DOHH2 (cell line): ENCODE measurements around the gene SBK2.

Experiments used
- CTCF ChIP-seq: fragments of 200-600 bp; sonication (generic); IDR thresholded peaks from one replicate; pipeline ENCODE4 v1.5.1; 2014; ENCODE audit warnings: antibody characterized with exemption, mild to moderate bottlenecking, low read depth, low read length; ENCODE audit not compliant: poor library complexity, severe bottlenecking
- EZH2phosphoT487 ChIP-seq: fragments of 200-600 bp; sonication (generic); IDR thresholded peaks from 2 replicates; pipeline ENCODE4 v1.6.1; 2017; ENCODE audit warnings: borderline replicate concordance, mild to moderate bottlenecking, antibody characterized with exemption, low read length, moderate library complexity, mixed read lengths

DNA sequence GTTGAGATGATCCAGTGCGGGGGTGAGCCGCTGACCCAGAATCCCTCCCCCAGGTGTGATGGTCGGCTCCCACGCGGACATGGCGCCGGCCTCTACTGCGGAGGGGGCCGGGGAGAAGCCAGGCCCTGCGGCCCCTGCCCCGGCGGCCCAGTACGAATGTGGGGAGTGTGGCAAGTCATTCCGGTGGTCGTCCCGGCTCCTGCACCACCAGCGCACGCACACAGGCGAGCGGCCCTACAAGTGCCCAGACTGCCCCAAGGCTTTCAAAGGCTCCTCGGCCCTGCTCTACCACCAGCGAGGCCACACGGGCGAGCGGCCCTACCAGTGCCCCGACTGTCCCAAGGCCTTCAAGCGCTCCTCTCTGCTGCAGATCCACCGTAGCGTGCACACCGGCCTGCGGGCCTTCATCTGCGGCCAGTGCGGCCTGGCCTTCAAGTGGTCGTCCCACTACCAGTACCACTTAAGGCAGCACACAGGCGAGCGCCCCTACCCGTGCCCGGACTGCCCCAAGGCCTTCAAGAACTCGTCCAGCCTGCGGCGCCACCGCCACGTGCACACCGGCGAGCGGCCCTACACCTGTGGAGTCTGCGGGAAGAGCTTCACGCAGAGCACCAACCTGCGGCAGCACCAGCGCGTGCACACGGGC, 55.7 kb downstream of the SBK2 start:
- no peak for TF ChIP-seq CTCF
- no peak for TF ChIP-seq EZH2phosphoT487
